Naive thymus-derived CD4-positive, alpha-beta T cell (primary cell): ENCODE results near the gene TSKU. TPM values are rescaled to one million over a fixed set of nuclear protein-coding genes. Genes with fewer than 3 reads are reported as not detected.
A peak's percentile ranks its signal among the peaks of the same experiment; 100 is the strongest.

ENCODE experiments used
- ATAC-seq: fragments of 150-1000 bp; cut with Tn5 transposase; 2 replicates; pipeline ENCODE4 v1.10.0; 2021; ENCODE audit warnings: mild to moderate bottlenecking, moderate library complexity
- CTCF ChIA-PET: fragments of 350-600 bp; sonication (Branson Sonifier 250); formaldehyde crosslinking; loops from one replicate; lab custom pipeline; 2021; ENCODE audit warnings: antibody characterized with exemption; lab: Charles Lee
- POLR2A ChIA-PET: fragments of 350-600 bp; sonication (Branson Sonifier 250); formaldehyde crosslinking; loops from one replicate; lab custom pipeline; 2021; ENCODE audit warnings: antibody characterized with exemption, inconsistent platforms; lab: Charles Lee
- DNase-seq, 9 donors: peaks; one replicate each; pipeline versions ENCODE4 v3.0.0 to v3.0.0-alpha.2; 2020 to 2022; ENCODE audit warnings: mixed read lengths in 1 of 9
- H3K27ac ChIP-seq: one replicate; pipeline ENCODE4 v1.7.0; 2013; ENCODE audit warnings: mild to moderate bottlenecking, low read depth, low read length, moderate library complexity
- H3K27me3 ChIP-seq, 2 donors: one replicate each; pipeline ENCODE4 v1.7.0; 2013; ENCODE audit warnings: low read length in 2 of 2, mild to moderate bottlenecking in 2 of 2, moderate library complexity in 2 of 2; ENCODE audit not compliant: control insufficient read depth in 2 of 2, insufficient read depth in 2 of 2
- H3K36me3 ChIP-seq, 3 experiments: 1 replicate in 2 of 3; 2 replicates in 1 of 3; pipeline ENCODE4 v1.7.0; 2013; ENCODE audit warnings: low read length in 3 of 3, mild to moderate bottlenecking in 3 of 3, moderate library complexity in 1 of 3; ENCODE audit not compliant: insufficient read depth in 3 of 3, control insufficient read depth in 2 of 3
- H3K4me1 ChIP-seq, 2 donors: one replicate each; pipeline ENCODE4 v1.7.0; 2013; ENCODE audit warnings: low read length in 2 of 2, mild to moderate bottlenecking in 2 of 2, moderate library complexity in 1 of 2; ENCODE audit not compliant: control insufficient read depth in 2 of 2, insufficient read depth in 2 of 2
- H3K4me3 ChIP-seq: 2 replicates; pipeline ENCODE4 v1.7.0; 2013; ENCODE audit warnings: mild to moderate bottlenecking, low read length
- H3K9me3 ChIP-seq, 3 experiments: 1 replicate in 2 of 3; 2 replicates in 1 of 3; pipeline ENCODE4 v1.7.0; 2013; ENCODE audit warnings: low read length in 3 of 3; ENCODE audit not compliant: control insufficient read depth in 2 of 3
- H3K27ac Mint-ChIP-seq, 9 donors: one replicate each; pipeline ENCODE4 v1.8.0; 2020 to 2022; ENCODE audit warnings: mixed read lengths in 9 of 9, mild to moderate bottlenecking in 8 of 9, moderate library complexity in 5 of 9, inconsistent platforms in 2 of 9
- H3K27me3 Mint-ChIP-seq, 5 donors: one replicate each; pipeline ENCODE4 v1.8.0; 2021 to 2022; ENCODE audit warnings: mixed read lengths in 5 of 5, mild to moderate bottlenecking in 1 of 5
- H3K36me3 Mint-ChIP-seq, 5 donors: one replicate each; pipeline ENCODE4 v1.8.0; 2020 to 2022; ENCODE audit warnings: mixed read lengths in 5 of 5, mild to moderate bottlenecking in 3 of 5, inconsistent platforms in 1 of 5
- H3K4me1 Mint-ChIP-seq, 7 donors: one replicate each; pipeline ENCODE4 v1.8.0; 2020 to 2022; ENCODE audit warnings: mixed read lengths in 7 of 7, mild to moderate bottlenecking in 3 of 7, inconsistent platforms in 1 of 7
- H3K4me3 Mint-ChIP-seq, 10 donors: one replicate each; pipeline ENCODE4 v1.8.0; 2020 to 2022; ENCODE audit warnings: mild to moderate bottlenecking in 10 of 10, mixed read lengths in 10 of 10, moderate library complexity in 6 of 10, inconsistent platforms in 2 of 10
- H3K9me3 Mint-ChIP-seq, 11 donors: one replicate each; pipeline ENCODE4 v1.8.0; 2020 to 2022; ENCODE audit warnings: mixed read lengths in 11 of 11, mild to moderate bottlenecking in 4 of 11, inconsistent platforms in 1 of 11, moderate library complexity in 1 of 11
- intact Hi-C, 2 donors: fragments of 100-400 bp; cut with micrococcal nuclease; formaldehyde crosslinking; loops; one replicate each; pipeline ENCODE4 v1.15.1; 2023
- polyA plus RNA-seq, 2 donors: library from polyadenylated mRNA; unstranded; fragments of 300-500 nt; fragmentation: Illumina TruSeq; gene quantifications; one replicate each; pipeline ENCODE4 v1.2.3, GENCODE V29; 2021
- total RNA-seq, 6 experiments: library from RNA in 5 of 6; stranded (reverse) in 5 of 6; gene quantifications; 1 replicate in 5 of 6; 2 replicates in 1 of 6; pipeline ENCODE4 v1.2.3 and lab custom pipeline; 2021 to 2026

TSKU gene
- total and polyA plus RNA-seq, 7 experiments from 2014 or later = 0.13 to 1.5 TPM; not detected in 5

DNA sequence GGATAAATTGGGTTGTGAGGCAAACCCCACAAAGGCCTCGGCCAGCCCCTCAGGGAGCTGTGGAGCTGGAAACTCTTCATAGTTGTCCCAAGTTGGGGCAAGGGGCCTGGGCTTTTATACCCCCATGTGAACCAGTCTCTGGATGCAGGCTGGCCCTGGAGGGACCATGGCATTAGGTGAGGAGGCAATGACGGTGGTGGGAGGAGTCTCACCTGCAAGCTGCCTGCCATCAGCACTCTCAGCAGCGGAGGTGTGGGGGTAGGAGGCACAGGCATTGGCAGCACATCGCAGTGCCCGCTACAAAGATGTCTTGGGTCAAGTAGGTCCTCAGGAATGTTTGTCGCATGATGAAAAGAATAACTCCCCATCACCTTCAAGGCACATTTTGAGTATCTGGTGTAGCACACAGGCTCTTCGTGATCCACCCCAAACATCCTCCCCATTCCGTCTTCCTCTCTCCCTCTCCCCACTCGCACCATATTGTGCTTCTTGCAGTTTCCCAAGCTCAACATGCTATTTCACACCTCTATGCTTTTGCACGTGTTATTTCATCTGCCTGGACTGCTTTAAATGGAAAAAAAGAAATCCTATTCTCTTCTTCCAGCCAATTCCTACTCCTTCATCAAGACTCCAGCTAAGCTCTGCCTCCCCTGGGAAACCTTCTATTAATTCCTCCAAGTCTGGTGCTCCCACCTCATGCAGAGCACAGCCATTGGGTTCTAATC, 18.1 kb upstream of the TSKU start:
- no peak overlapping the region for H3K27ac Mint-ChIP-seq
- Histone ChIP-seq H3K36me3 (no peaks in the 10 kb centered on the region), H3K4me1 (peaks cover 7 to 9% of the 10 kb centered on the region in 2 donors), H3K9me3 (no peaks in the 10 kb centered on the region), H3K4me3 (no peak overlapping the region), H3K27me3 (no peaks in the 10 kb centered on the region), H3K27ac (no peak overlapping the region)
- H3K9me3 Mint-ChIP-seq = no peaks in the 10 kb centered on the region
- CTCF ChIA-PET = no interaction called here
- no peak for DNase-seq
- H3K4me3 Mint-ChIP-seq = no peak overlapping the region
- H3K27me3 Mint-ChIP-seq = peaks cover 0 to 7% (median 0%) of the 10 kb centered on the region in 5 donors
- H3K36me3 Mint-ChIP-seq = no peaks in the 10 kb centered on the region
- intact Hi-C loops = no loop called here
- peaks cover 6 to 28% (median 19%) of the 10 kb centered on the region in 7 donors for H3K4me1 Mint-ChIP-seq
- ATAC-seq = no peak
- POLR2A ChIA-PET = no interaction called here

DNA sequence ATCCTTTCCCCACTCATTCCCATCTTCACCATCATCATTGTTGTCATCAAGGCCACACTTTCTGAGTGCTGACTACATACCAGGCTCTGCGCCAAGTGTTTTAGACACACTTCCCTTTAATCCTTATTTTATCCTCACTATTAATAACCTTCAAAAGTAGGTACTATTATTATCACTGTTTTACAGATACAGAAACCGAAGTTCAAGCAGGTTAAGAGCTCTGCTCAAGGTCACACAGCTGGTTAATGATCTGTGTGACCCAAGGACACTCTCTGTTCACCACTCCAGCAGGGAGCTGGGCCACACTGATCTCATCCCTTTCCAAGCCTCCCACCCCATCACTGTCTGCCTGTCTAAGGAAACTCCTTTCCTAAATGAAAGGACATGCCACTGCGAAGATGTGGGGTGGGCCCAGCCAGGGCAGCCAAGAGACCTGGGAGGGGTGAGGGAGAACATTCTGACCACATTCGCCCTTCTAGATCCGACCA, 17.2 kb upstream of the TSKU start:
- Mint-ChIP-seq H3K36me3 (no peaks in the 10 kb centered on the region), H3K27ac (no peak overlapping the region), H3K9me3 (no peaks in the 10 kb centered on the region), H3K27me3 (peaks cover 0 to 7% (median 0%) of the 10 kb centered on the region in 5 donors), H3K4me3 (no peak overlapping the region), H3K4me1 (peaks cover 6 to 34% (median 19%) of the 10 kb centered on the region in 7 donors)
- Histone ChIP-seq H3K27me3 (no peaks in the 10 kb centered on the region), H3K36me3 (no peaks in the 10 kb centered on the region), H3K27ac (no peak overlapping the region), H3K4me1 (peaks cover 7 to 9% of the 10 kb centered on the region in 2 donors), H3K4me3 (no peak overlapping the region), H3K9me3 (no peaks in the 10 kb centered on the region)
- POLR2A ChIA-PET = no interaction called here
- no peak for ATAC-seq
- CTCF ChIA-PET = no interaction called here
- intact Hi-C loops = no loop called here
- no peak for DNase-seq

DNA sequence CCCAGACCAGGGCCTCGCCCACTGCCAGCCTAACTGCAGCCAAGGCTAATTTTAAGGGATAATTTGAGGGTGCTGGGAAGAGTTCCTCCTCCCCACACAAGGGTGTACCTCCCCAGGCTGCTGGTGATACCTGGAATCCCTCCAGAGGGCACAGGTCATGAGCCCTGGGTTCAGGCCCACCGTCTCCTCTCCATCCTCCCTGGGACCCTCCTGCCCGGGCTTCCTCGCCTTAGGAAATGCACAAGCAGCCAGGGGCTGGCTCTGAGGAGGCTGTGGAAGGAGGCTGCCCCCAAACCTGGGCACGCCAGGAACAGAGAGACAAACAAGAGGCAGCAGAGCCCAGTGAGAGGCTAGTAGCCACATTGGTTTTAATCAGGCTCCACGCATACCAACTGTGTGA, 16.6 kb upstream of the TSKU start:
- no peaks in the 10 kb centered on the region for H3K27me3 ChIP-seq
- Mint-ChIP-seq H3K27ac (no peak overlapping the region), H3K27me3 (peaks cover 0 to 7% (median 0%) of the 10 kb centered on the region in 5 donors), H3K4me1 (peaks cover 6 to 40% (median 19%) of the 10 kb centered on the region in 7 donors), H3K4me3 (no peak overlapping the region), H3K9me3 (no peaks in the 10 kb centered on the region), H3K36me3 (no peaks in the 10 kb centered on the region)
- intact Hi-C loops = no loop called here
- ChIA-PET CTCF (no interaction called here), POLR2A (no interaction called here)
- DNase-seq (no peak), ATAC-seq (no peak)
- H3K4me1 ChIP-seq = peaks cover 7 to 9% of the 10 kb centered on the region in 2 donors
- no peak overlapping the region for H3K4me3 ChIP-seq
- no peak overlapping the region for H3K27ac ChIP-seq
- no peaks in the 10 kb centered on the region for H3K36me3 ChIP-seq
- H3K9me3 ChIP-seq = no peaks in the 10 kb centered on the region

DNA sequence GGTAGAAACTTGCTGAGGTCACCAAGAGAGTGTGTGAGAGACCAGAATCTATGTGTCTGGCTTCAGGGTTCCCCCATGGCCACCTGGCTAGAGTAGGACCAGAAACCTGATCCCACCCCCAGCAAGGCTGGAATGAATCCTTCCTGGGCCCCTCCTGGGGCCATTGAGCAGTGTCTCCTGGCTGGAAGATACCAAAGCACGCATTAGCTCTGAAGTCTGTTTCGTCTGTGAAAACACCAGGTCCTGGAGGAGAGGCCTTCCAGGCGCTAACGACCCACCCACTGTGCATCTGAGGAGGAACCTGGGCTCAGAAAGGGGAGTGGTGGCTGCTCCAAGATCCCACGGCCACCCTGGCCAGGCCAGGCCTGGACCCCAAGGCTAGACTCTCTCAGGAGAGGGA, 15.5 kb upstream of the TSKU start:
- Histone ChIP-seq H3K27me3 (no peaks in the 10 kb centered on the region), H3K4me3 (no peak overlapping the region), H3K4me1 (peaks cover 7 to 9% of the 10 kb centered on the region in 2 donors), H3K36me3 (no peaks in the 10 kb centered on the region), H3K27ac (no peak overlapping the region), H3K9me3 (no peaks in the 10 kb centered on the region)
- DNase-seq (no peak), ATAC-seq (no peak)
- peak overlapping the region in 3 of 9 donors; percentile 7 to 50 (median 48) for H3K27ac Mint-ChIP-seq
- H3K4me1 Mint-ChIP-seq = peaks cover 6 to 49% (median 21%) of the 10 kb centered on the region in 7 donors
- H3K4me3 Mint-ChIP-seq = peak overlapping the region in 2 of 10 donors; percentile 6 to 58
- H3K36me3 Mint-ChIP-seq = no peaks in the 10 kb centered on the region
- peaks cover 0 to 7% (median 0%) of the 10 kb centered on the region in 5 donors for H3K27me3 Mint-ChIP-seq
- H3K9me3 Mint-ChIP-seq = no peaks in the 10 kb centered on the region
- intact Hi-C loops = loop anchor here in 1 of 2 donors (2.0 kb wide), 1 partner anchor 15 kb away; the partner anchor contains the start of gene TSKU
- ChIA-PET CTCF (no interaction called here), POLR2A (no interaction called here)

DNA sequence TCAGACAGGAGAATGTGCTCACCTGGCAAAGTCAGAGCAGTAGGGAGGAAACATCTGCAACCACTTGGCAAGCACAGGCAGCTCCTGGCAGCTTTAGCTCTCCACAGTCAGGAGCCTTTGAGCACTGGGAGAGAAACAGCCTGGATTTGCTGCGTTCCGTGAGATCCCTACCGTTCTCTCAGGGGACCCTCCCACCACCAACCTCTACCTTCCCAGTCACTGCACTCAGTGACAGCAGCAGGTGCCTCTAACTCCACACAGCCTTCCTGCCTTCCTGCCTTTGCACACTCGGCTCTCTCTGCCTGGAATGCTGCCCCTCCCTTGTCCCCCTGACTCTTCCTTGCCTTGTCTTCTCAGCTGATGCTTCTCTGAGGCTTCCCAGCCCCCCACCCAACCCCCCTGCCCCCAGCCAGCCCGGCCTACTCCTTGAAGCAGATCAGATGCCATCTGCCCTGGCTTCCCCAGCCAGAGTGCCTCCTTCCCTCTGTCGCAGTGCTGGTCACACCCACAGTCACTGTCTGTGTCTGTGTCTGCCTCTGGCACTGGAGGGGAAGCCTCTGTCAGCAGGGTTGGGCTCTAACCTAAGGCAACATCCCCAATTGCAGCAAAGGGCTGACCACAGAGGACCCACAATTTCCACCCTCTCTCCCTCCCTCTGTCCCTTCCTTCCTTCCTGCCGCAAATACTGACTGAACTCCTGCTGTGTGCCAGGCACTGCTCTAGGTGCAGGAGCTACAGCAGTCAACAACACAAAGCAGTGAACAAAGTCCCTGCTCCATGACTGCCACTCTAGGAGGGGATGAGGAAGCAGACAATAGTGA, 14.9 kb upstream of the TSKU start:
- ChIA-PET CTCF (no interaction called here), POLR2A (no interaction called here)
- H3K9me3 Mint-ChIP-seq = no peaks in the 10 kb centered on the region
- H3K9me3 ChIP-seq = no peaks in the 10 kb centered on the region
- H3K4me3 ChIP-seq = no peak overlapping the region
- peak; percentile 86 for ATAC-seq
- no peaks in the 10 kb centered on the region for H3K36me3 ChIP-seq
- H3K27ac ChIP-seq = no peak overlapping the region
- H3K27me3 ChIP-seq = no peaks in the 10 kb centered on the region
- peak overlapping the region in 7 of 10 donors; percentile 13 to 71 (median 48) for H3K4me3 Mint-ChIP-seq
- peak in 4 of 9 donors; percentile 7 to 27 (median 15) for DNase-seq
- intact Hi-C loops = loop anchor here in 1 of 2 donors (2.0 kb wide), 1 partner anchor 15 kb away; the partner anchor contains the start of gene TSKU
- H3K27ac Mint-ChIP-seq = peak overlapping the region in 7 of 9 donors; percentile 7 to 87 (median 70)
- peaks cover 7 to 9% of the 10 kb centered on the region in 2 donors for H3K4me1 ChIP-seq
- H3K4me1 Mint-ChIP-seq = peaks cover 6 to 49% (median 21%) of the 10 kb centered on the region in 7 donors
- H3K36me3 Mint-ChIP-seq = no peaks in the 10 kb centered on the region
- H3K27me3 Mint-ChIP-seq = peaks cover 0 to 7% (median 2%) of the 10 kb centered on the region in 5 donors

DNA sequence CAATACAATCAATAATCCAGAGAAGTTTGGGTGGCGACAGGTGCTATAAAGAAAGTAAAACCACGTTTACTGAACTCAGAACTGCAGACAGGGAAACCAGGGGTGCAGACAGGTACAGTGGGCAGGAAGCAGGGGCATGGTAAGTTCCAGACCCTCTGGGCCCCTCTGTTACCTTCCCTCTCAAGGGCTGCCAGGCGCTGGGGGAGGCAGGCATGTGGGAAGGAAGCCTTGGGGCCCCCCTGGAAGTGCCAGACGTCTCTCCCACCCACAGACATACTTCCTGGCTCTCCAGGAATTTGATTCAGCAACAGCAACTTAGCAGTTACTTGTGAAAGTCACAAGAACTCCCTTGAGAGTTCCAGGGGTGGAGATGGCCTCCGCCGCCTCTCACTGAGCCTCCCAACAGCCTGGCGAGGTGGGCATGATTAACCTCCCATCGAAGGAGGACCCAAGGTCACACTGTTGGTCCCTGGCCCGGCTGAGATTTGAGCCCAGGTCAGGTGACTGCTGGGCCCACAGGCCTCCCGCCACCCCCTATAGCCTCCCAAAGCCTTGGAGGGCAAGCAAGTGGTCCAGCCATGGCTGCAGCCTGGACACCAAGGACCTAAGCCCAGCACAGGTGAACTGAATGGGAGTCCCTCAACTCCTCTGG, 14.1 kb upstream of the TSKU start:
- H3K27me3 Mint-ChIP-seq = peaks cover 0 to 7% (median 2%) of the 10 kb centered on the region in 5 donors
- no peak overlapping the region for H3K4me3 ChIP-seq
- no peaks in the 10 kb centered on the region for H3K36me3 Mint-ChIP-seq
- H3K27ac ChIP-seq = no peak overlapping the region
- intact Hi-C loops = loop anchor here in 1 of 2 donors (2.0 kb wide), 1 partner anchor 14 kb away; the partner anchor contains the start of gene TSKU
- peaks cover 7 to 9% of the 10 kb centered on the region in 2 donors for H3K4me1 ChIP-seq
- H3K4me1 Mint-ChIP-seq = peaks cover 6 to 49% (median 21%) of the 10 kb centered on the region in 7 donors
- ChIA-PET POLR2A (no interaction called here), CTCF (no interaction called here)
- no peak for DNase-seq
- no peaks in the 10 kb centered on the region for H3K9me3 ChIP-seq
- H3K4me3 Mint-ChIP-seq = peak overlapping the region in 5 of 10 donors; percentile 13 to 71 (median 48)
- no peaks in the 10 kb centered on the region for H3K9me3 Mint-ChIP-seq
- H3K36me3 ChIP-seq = no peaks in the 10 kb centered on the region
- H3K27me3 ChIP-seq = no peaks in the 10 kb centered on the region
- H3K27ac Mint-ChIP-seq = peak overlapping the region in 7 of 9 donors; percentile 7 to 87 (median 70)
- ATAC-seq = peak; percentile 3
